ENCODE results near the gene CDH13. TPM values are rescaled to one million over a fixed set of nuclear protein-coding genes. Genes with fewer than 3 reads are reported as not detected.

Gene CDH13
- polyA plus RNA-seq, 10 donors, result 32.5 to 56.9 (median 47.0) TPM

- no peak for DNase-seq
These were observed 1079.1 kb downstream of the CDH13 start for GRCh38 chr16:83705856-83706255.

- DNase-seq, result peak in 1 of 3 donors; percentile 49
These were observed 1079.6 kb downstream of the CDH13 start for GRCh38 chr16:83706394-83706793.

- no peak for DNase-seq
These were observed 1084.3 kb downstream of the CDH13 start for GRCh38 chr16:83711069-83711468.

- no peak for DNase-seq
These were observed 1086.8 kb downstream of the CDH13 start for GRCh38 chr16:83713597-83713996.

GRCh38 chr16:83714286-83714685, 1087.5 kb downstream of the CDH13 start:
- no peak for DNase-seq

GRCh38 chr16:83715217-83715920, 1088.6 kb downstream of the CDH13 start:
- peak in 1 of 3 donors; percentile 14 for DNase-seq

GRCh38 chr16:83717308-83717707, 1090.5 kb downstream of the CDH13 start:
- no peak for DNase-seq

- peak; percentile 16 to 57 (median 42) for DNase-seq
These were observed 1091.0 kb downstream of the CDH13 start for GRCh38 chr16:83717814-83718213.

- no peak for DNase-seq
These were observed 1093.4 kb downstream of the CDH13 start for GRCh38 chr16:83720213-83720612.

- no peak for DNase-seq
These were observed 1094.2 kb downstream of the CDH13 start for GRCh38 chr16:83720981-83721380.

GRCh38 chr16:83721676-83722075, 1094.9 kb downstream of the CDH13 start:
- DNase-seq, result no peak

- no peak for DNase-seq
These were observed 1095.9 kb downstream of the CDH13 start for GRCh38 chr16:83722456-83723183.

GRCh38 chr16:83723244-83723643, 1096.5 kb downstream of the CDH13 start:
- no peak for DNase-seq

- DNase-seq, result no peak
These were observed 1097.1 kb downstream of the CDH13 start for GRCh38 chr16:83723901-83724300.

- no peak for DNase-seq
These were observed 1097.8 kb downstream of the CDH13 start for GRCh38 chr16:83724585-83724984.

- DNase-seq, result no peak
These were observed 1098.5 kb downstream of the CDH13 start for GRCh38 chr16:83725313-83725712.

- no peak for DNase-seq
These were observed 1100.2 kb downstream of the CDH13 start for GRCh38 chr16:83727018-83727417.

GRCh38 chr16:83727751-83728352, 1101.1 kb downstream of the CDH13 start:
- DNase-seq, result no peak

- no peak for DNase-seq
These were observed 1101.7 kb downstream of the CDH13 start for GRCh38 chr16:83728492-83728891.

- no peak for DNase-seq
These were observed 1104.0 kb downstream of the CDH13 start for GRCh38 chr16:83730812-83731211.

GRCh38 chr16:83732536-83732935, 1105.8 kb downstream of the CDH13 start:
- no peak for DNase-seq

GRCh38 chr16:83733301-83733700, 1106.5 kb downstream of the CDH13 start:
- no peak for DNase-seq

- no peak for DNase-seq
These were observed 1107.4 kb downstream of the CDH13 start for GRCh38 chr16:83734136-83734535.

All from muscle of back (tissue), 11 donors.